Measurements from ENCODE around the gene MYO1E. TPM values are rescaled to one million over a fixed set of nuclear protein-coding genes. Genes with fewer than 3 reads are reported as not detected.

MYO1E gene
- total and polyA plus RNA-seq, 7 experiments from 2014 or later, result 2.3 to 67.1 (median 3.7) TPM; not detected in 2

GRCh38 chr15:59400103-59400813, 27.6 kb upstream of the MYO1E start:
- Histone ChIP-seq H3K4me3 (ENCODE audit: low read length) (no peak overlapping the region), H3K27me3 (ENCODE audit: control insufficient read depth in 2 of 2, insufficient read depth in 2 of 2, low read length in 2 of 2) (no peaks in the 10 kb centered on the region), H3K27ac (ENCODE audit: low read depth, low read length) (no peak overlapping the region), H3K36me3 (ENCODE audit: control insufficient read depth in 2 of 3, insufficient read depth in 3 of 3, low read length in 3 of 3) (no peaks in the 10 kb centered on the region), H3K4me1 (ENCODE audit: control insufficient read depth in 2 of 2, insufficient read depth in 2 of 2, low read length in 2 of 2) (no peaks in the 10 kb centered on the region), H3K9me3 (ENCODE audit: control insufficient read depth in 2 of 3, low read length in 3 of 3) (no peaks in the 10 kb centered on the region)
- ATAC-seq, result no peak
- peaks cover 5 to 52% (median 21%) of the 10 kb centered on the region in 5 donors for H3K27me3 Mint-ChIP-seq
- POLR2A ChIA-PET, result no interaction called here
- no peak overlapping the region for H3K27ac Mint-ChIP-seq
- no peak for DNase-seq
- H3K9me3 Mint-ChIP-seq, result no peaks in the 10 kb centered on the region
- intact Hi-C loops (cut with micrococcal nuclease), result no loop called here
- CTCF ChIA-PET, result no interaction called here
- peaks cover 0 to 12% (median 0%) of the 10 kb centered on the region in 7 donors for H3K4me1 Mint-ChIP-seq
- no peak overlapping the region for H3K4me3 Mint-ChIP-seq
- no peaks in the 10 kb centered on the region for H3K36me3 Mint-ChIP-seq

- ATAC-seq, result peak; percentile 74
- no peaks in the 10 kb centered on the region for H3K36me3 ChIP-seq (ENCODE audit: control insufficient read depth in 2 of 3, insufficient read depth in 3 of 3, low read length in 3 of 3)
- DNase-seq, result no peak
- Mint-ChIP-seq H3K9me3 (no peaks in the 10 kb centered on the region), H3K36me3 (no peaks in the 10 kb centered on the region), H3K4me3 (no peak overlapping the region), H3K27ac (no peak overlapping the region), H3K27me3 (peaks cover 5 to 54% (median 21%) of the 10 kb centered on the region in 5 donors), H3K4me1 (peaks cover 0 to 12% (median 0%) of the 10 kb centered on the region in 7 donors)
- H3K4me3 ChIP-seq (ENCODE audit: low read length), result no peak overlapping the region
- no peaks in the 10 kb centered on the region for H3K27me3 ChIP-seq (ENCODE audit: control insufficient read depth in 2 of 2, insufficient read depth in 2 of 2, low read length in 2 of 2)
- H3K4me1 ChIP-seq (ENCODE audit: control insufficient read depth in 2 of 2, insufficient read depth in 2 of 2, low read length in 2 of 2), result no peaks in the 10 kb centered on the region
- H3K9me3 ChIP-seq (ENCODE audit: control insufficient read depth in 2 of 3, low read length in 3 of 3), result no peaks in the 10 kb centered on the region
- intact Hi-C loops (cut with micrococcal nuclease), result no loop called here
- no peak overlapping the region for H3K27ac ChIP-seq (ENCODE audit: low read depth, low read length)
- POLR2A ChIA-PET, result no interaction called here
- CTCF ChIA-PET, result no interaction called here
Measured at GRCh38 chr15:59399465-59400102, 26.9 kb upstream of the MYO1E start.

- ATAC-seq (no peak), DNase-seq (no peak)
- no peak overlapping the region for H3K27ac ChIP-seq (ENCODE audit: low read depth, low read length)
- CTCF ChIA-PET, result no interaction called here
- Mint-ChIP-seq H3K4me1 (peaks cover 0 to 12% (median 0%) of the 10 kb centered on the region in 7 donors), H3K27me3 (peaks cover 5 to 60% (median 18%) of the 10 kb centered on the region in 5 donors), H3K9me3 (no peaks in the 10 kb centered on the region), H3K36me3 (no peaks in the 10 kb centered on the region), H3K4me3 (no peak overlapping the region), H3K27ac (no peak overlapping the region)
- H3K9me3 ChIP-seq (ENCODE audit: control insufficient read depth in 2 of 3, low read length in 3 of 3), result no peaks in the 10 kb centered on the region
- no peaks in the 10 kb centered on the region for H3K36me3 ChIP-seq (ENCODE audit: control insufficient read depth in 2 of 3, insufficient read depth in 3 of 3, low read length in 3 of 3)
- H3K27me3 ChIP-seq (ENCODE audit: control insufficient read depth in 2 of 2, insufficient read depth in 2 of 2, low read length in 2 of 2), result no peaks in the 10 kb centered on the region
- no peaks in the 10 kb centered on the region for H3K4me1 ChIP-seq (ENCODE audit: control insufficient read depth in 2 of 2, insufficient read depth in 2 of 2, low read length in 2 of 2)
- H3K4me3 ChIP-seq (ENCODE audit: low read length), result no peak overlapping the region
- POLR2A ChIA-PET, result no interaction called here
- intact Hi-C loops (cut with micrococcal nuclease), result no loop called here
Measured at GRCh38 chr15:59398220-59398619, 25.5 kb upstream of the MYO1E start.

- Mint-ChIP-seq H3K27ac (no peak overlapping the region), H3K27me3 (peaks cover 5 to 56% (median 18%) of the 10 kb centered on the region in 5 donors), H3K4me1 (peaks cover 0 to 12% (median 0%) of the 10 kb centered on the region in 7 donors), H3K36me3 (peaks cover 0 to 1% (median 0%) of the 10 kb centered on the region in 5 donors), H3K9me3 (no peaks in the 10 kb centered on the region), H3K4me3 (no peak overlapping the region)
- POLR2A ChIA-PET, result no interaction called here
- no peaks in the 10 kb centered on the region for H3K36me3 ChIP-seq (ENCODE audit: control insufficient read depth in 2 of 3, insufficient read depth in 3 of 3, low read length in 3 of 3)
- no peak overlapping the region for H3K27ac ChIP-seq (ENCODE audit: low read depth, low read length)
- ATAC-seq, result no peak
- intact Hi-C loops (cut with micrococcal nuclease), result no loop called here
- H3K4me3 ChIP-seq (ENCODE audit: low read length), result no peak overlapping the region
- CTCF ChIA-PET, result no interaction called here
- H3K27me3 ChIP-seq (ENCODE audit: control insufficient read depth in 2 of 2, insufficient read depth in 2 of 2, low read length in 2 of 2), result no peaks in the 10 kb centered on the region
- H3K4me1 ChIP-seq (ENCODE audit: control insufficient read depth in 2 of 2, insufficient read depth in 2 of 2, low read length in 2 of 2), result no peaks in the 10 kb centered on the region
- H3K9me3 ChIP-seq (ENCODE audit: control insufficient read depth in 2 of 3, low read length in 3 of 3), result no peaks in the 10 kb centered on the region
- DNase-seq, result no peak
Measured at GRCh38 chr15:59396679-59397078, 24.0 kb upstream of the MYO1E start.

- Histone ChIP-seq H3K27me3 (ENCODE audit: control insufficient read depth in 2 of 2, insufficient read depth in 2 of 2, low read length in 2 of 2) (no peaks in the 10 kb centered on the region), H3K27ac (ENCODE audit: low read depth, low read length) (no peak overlapping the region), H3K4me1 (ENCODE audit: control insufficient read depth in 2 of 2, insufficient read depth in 2 of 2, low read length in 2 of 2) (no peaks in the 10 kb centered on the region), H3K9me3 (ENCODE audit: control insufficient read depth in 2 of 3, low read length in 3 of 3) (no peaks in the 10 kb centered on the region), H3K4me3 (ENCODE audit: low read length) (no peak overlapping the region), H3K36me3 (ENCODE audit: control insufficient read depth in 2 of 3, insufficient read depth in 3 of 3, low read length in 3 of 3) (no peaks in the 10 kb centered on the region)
- Mint-ChIP-seq H3K9me3 (no peaks in the 10 kb centered on the region), H3K27me3 (peaks cover 5 to 52% (median 18%) of the 10 kb centered on the region in 5 donors), H3K4me3 (no peak overlapping the region), H3K36me3 (peaks cover 0 to 1% (median 0%) of the 10 kb centered on the region in 5 donors), H3K27ac (no peak overlapping the region), H3K4me1 (peaks cover 0 to 9% (median 0%) of the 10 kb centered on the region in 7 donors)
- ATAC-seq (no peak), DNase-seq (no peak)
- ChIA-PET POLR2A (no interaction called here), CTCF (no interaction called here)
- intact Hi-C loops (cut with micrococcal nuclease), result no loop called here
Measured at GRCh38 chr15:59396211-59396610, 23.5 kb upstream of the MYO1E start.

GRCh38 chr15:59394166-59394661, 21.5 kb upstream of the MYO1E start:
- ATAC-seq, result no peak
- POLR2A ChIA-PET, result no interaction called here
- no peak overlapping the region for H3K27ac Mint-ChIP-seq
- H3K4me3 Mint-ChIP-seq, result no peak overlapping the region
- intact Hi-C loops (cut with micrococcal nuclease), result no loop called here
- no peak for DNase-seq
- Histone ChIP-seq H3K9me3 (ENCODE audit: control insufficient read depth in 2 of 3, low read length in 3 of 3) (no peaks in the 10 kb centered on the region), H3K27me3 (ENCODE audit: control insufficient read depth in 2 of 2, insufficient read depth in 2 of 2, low read length in 2 of 2) (no peaks in the 10 kb centered on the region), H3K36me3 (ENCODE audit: control insufficient read depth in 2 of 3, insufficient read depth in 3 of 3, low read length in 3 of 3) (no peaks in the 10 kb centered on the region), H3K27ac (ENCODE audit: low read depth, low read length) (no peak overlapping the region), H3K4me3 (ENCODE audit: low read length) (no peak overlapping the region), H3K4me1 (ENCODE audit: control insufficient read depth in 2 of 2, insufficient read depth in 2 of 2, low read length in 2 of 2) (no peaks in the 10 kb centered on the region)
- no peaks in the 10 kb centered on the region for H3K9me3 Mint-ChIP-seq
- H3K27me3 Mint-ChIP-seq, result peaks cover 5 to 36% (median 18%) of the 10 kb centered on the region in 5 donors
- H3K36me3 Mint-ChIP-seq, result peaks cover 0 to 1% (median 0%) of the 10 kb centered on the region in 5 donors
- CTCF ChIA-PET, result no interaction called here
- H3K4me1 Mint-ChIP-seq, result peaks cover 0 to 6% (median 0%) of the 10 kb centered on the region in 7 donors

Measured in naive thymus-derived CD4-positive, alpha-beta T cell (primary cell).